H4 (cell line): ENCODE measurements around the gene EPB41L1. TPM values are rescaled to one million over a fixed set of nuclear protein-coding genes. Genes with fewer than 3 reads are reported as not detected.

Experiments
- DNase-seq: peaks from one replicate; pipeline ENCODE4 v3.0.0-alpha.2; 2015; ENCODE audit warnings: low spot score
- total RNA-seq: library from RNA; depleted of rRNA; stranded (reverse); fragments of >200 nt; shearing (Covaris generic); gene quantifications from 2 replicates; pipeline ENCODE4 v1.2.3, GENCODE V29; 2014; rRNA removed

Gene EPB41L1
- total RNA-seq, 1 experiment from 2014 or later, result 12.4 TPM

- DNase-seq, result no peak
Observed at GRCh38 chr20:36279776-36280175, 125.2 kb downstream of the EPB41L1 start.

GRCh38 chr20:36281785-36282380 is 127.3 kb downstream of the EPB41L1 start:
- no peak for DNase-seq

Other genes with a start within 250 kb of the EPB41L1 start
- gene SCAND1, start 200.2 kb upstream of the EPB41L1 start, total RNA-seq, result 67.9 and 104 TPM in 2 replicates
- gene CNBD2, start 186.2 kb upstream of the EPB41L1 start, total RNA-seq, result 5.2 TPM in 1 of 2 replicates, not detected in the other
- gene AAR2, start 81.7 kb downstream of the EPB41L1 start, total RNA-seq, result 19.6 and 27.7 TPM in 2 replicates
- 10.2 and 12.4 TPM in 2 replicates for gene DLGAP4, start 151.6 kb downstream of the EPB41L1 start, total RNA-seq